Raji (cell line): ENCODE measurements around the gene POGZ.
A peak's percentile ranks its signal among the peaks of the same experiment; 100 is the strongest.

ENCODE experiments used
- POLR2A ChIP-seq: IDR thresholded peaks from 2 replicates; pipeline ENCODE4 v1.6.1; 2011; ENCODE audit warnings: low read depth, low read length, control low read depth; ENCODE audit not compliant: insufficient read depth

The POGZ gene

GRCh38 chr1:151485685-151486255, 26.5 kb upstream of the POGZ start:
- no peak for TF ChIP-seq POLR2A

GRCh38 chr1:151482017-151482416, 22.7 kb upstream of the POGZ start:
- TF ChIP-seq POLR2A, result no peak

DNA sequence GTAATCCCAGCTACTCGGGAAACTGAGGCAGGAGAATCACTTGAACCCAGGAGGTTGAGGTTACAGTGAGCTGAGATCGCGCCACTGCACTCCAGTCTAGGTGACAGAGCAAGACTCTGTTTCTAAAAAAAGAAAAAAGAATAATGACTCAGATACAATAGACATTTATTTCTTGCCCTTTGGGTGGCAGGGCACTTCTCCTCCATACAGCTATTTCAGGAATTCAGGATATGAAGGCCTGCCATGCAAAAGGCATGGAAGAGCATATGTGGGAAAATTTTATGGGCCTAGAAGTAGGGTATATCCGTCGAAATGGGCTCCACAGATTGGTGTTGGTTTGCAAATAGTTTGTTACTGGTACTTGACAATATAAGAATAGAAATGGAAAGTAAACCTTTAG, 20.2 kb upstream of the POGZ start:
- no peak for TF ChIP-seq POLR2A

- TF ChIP-seq POLR2A, result no peak
Observed at GRCh38 chr1:151478923-151479322, 19.6 kb upstream of the POGZ start.

DNA sequence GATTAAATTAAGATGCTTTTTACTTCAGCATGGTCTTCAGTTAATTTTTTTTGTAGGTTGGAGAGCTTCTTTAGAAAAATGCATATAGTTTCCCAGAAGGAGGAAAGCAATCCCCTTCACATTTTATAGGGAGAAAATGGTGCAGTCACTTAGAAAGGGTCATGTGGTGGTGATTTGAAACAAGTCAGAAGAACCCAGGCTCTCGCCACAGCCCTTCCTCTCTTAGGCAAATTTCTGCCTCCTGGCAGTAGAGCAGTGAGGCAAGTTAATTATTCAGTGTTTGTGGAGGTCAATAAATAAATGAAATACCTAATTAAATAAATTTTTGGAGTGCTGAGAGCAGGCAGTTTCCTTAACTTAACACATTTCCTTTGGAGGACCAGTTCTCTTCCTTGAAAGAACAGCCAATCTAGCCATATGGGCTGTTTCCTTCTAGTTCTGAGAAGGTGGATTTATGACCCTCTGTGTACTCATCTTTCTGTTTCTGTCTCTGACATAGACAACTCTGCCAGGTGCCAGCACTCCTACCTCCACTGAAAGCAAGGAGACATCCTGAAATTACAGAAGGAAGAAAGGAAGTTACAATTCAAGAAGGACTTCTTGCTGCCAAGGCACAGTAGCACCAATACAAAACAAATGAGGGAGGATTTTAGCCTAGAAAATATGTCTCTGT, 19.0 kb upstream of the POGZ start:
- TF ChIP-seq POLR2A, result no peak

- TF ChIP-seq POLR2A, result no peak
Observed at GRCh38 chr1:151477066-151477465, 17.8 kb upstream of the POGZ start.

DNA sequence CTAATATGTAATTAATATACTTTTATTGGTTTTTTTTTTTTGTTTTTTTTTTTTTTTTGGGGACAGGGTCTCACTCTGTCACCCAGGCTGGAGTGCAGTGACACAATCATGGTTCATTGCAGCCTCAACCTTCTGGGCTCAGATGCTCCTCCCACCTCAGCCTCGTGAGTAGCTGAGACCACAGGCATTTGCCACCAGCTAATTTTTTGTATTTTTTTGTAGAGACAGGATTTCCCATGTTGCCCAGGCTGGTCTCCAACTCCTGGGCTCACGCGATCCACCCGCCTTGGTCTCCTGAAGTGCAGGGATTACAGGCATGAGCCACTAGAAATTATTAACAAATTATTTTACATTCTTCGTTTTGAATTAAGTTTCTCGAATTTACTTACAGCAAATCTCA, 16.8 kb upstream of the POGZ start:
- TF ChIP-seq POLR2A, result no peak

GRCh38 chr1:151475175-151475574, 15.9 kb upstream of the POGZ start:
- no peak for TF ChIP-seq POLR2A

DNA sequence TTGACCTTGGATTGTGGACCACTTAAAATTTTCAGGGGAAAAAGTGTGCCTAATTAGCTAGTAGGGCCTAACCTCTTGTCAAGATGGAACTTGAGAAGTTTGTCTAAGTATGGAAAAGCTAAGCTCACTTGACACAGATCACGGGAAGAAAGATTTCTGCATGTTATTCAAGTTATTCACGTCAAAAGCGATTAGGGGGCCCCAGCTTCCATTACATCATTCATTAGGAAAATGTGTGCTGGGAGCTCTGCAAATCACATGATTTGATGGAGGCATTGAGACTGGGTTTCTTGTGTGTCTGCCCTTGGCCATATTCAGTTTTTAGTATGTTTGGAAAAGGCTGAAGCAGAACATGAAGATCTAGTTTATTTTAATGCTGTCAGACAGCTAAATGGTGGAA, 15.5 kb upstream of the POGZ start:
- TF ChIP-seq POLR2A, result no peak

GRCh38 chr1:151472856-151473731, 13.8 kb upstream of the POGZ start:
- no peak for TF ChIP-seq POLR2A

DNA sequence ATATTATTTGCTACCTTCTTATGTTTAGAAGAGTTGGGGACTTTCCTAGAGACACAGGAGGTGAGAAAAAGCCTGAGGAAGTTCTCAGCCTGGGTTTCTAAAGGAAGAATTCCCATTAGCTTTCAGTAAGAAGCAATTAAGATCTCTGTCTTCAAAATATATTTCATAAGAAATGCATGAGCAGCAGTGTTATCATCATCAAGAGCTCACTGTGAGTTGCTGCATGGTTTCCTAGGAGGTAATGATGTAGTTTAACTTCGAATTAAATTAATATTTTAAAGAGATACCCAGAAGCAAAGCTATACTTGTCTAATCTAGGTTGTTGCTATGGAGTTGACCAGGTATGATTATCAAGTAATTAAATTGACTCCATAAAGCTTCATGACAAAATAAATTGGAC, 5.7 kb upstream of the POGZ start:
- TF ChIP-seq POLR2A, result no peak

DNA sequence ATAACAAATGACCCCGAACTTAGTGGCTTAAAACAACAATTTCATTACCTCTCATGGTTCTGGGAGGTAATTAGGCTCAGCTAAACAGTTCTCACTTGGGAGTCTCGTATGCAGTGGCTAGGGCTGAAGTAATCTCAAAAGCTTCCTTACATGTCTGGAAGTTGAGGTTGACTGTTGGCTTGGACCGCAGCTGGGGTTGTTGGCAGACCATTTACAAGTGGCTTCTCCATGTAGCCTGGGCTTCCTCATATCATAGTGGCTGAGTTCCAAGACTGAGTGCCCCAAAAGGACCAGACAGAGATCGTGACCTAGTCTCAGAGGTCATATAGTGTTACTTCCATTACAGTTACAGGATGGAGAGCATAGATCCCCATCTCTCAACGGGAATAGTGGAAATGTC, 2.4 kb upstream of the POGZ start:
- no peak for TF ChIP-seq POLR2A

DNA sequence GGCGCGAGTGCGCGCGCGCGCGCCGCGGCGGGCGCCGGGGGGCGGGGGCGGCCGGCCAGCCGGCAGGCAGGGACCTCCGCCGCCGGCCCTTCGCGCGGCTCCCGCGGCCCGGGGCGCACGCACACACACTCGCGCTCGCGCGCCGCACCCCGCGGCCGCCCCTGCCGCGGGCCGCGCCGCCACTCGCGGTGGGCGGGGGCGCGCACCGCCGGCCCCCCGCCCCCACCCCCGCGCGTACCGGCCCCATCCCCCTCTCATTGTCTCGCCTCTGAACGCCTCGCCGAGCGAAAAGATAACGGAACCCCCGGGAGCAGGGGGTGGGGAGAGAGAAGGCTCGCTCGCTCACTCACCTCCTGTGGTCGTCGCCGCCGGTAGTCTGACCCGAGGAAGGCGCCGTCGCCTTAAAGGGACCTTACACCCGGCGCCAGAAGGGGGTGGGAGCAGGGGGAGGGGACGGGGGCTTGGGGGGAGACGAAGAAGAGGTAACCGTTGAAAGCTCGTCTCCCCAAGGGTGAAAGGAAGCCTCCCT, 428 bp downstream of the POGZ start:
- TF ChIP-seq POLR2A, result peak; percentile 53

DNA sequence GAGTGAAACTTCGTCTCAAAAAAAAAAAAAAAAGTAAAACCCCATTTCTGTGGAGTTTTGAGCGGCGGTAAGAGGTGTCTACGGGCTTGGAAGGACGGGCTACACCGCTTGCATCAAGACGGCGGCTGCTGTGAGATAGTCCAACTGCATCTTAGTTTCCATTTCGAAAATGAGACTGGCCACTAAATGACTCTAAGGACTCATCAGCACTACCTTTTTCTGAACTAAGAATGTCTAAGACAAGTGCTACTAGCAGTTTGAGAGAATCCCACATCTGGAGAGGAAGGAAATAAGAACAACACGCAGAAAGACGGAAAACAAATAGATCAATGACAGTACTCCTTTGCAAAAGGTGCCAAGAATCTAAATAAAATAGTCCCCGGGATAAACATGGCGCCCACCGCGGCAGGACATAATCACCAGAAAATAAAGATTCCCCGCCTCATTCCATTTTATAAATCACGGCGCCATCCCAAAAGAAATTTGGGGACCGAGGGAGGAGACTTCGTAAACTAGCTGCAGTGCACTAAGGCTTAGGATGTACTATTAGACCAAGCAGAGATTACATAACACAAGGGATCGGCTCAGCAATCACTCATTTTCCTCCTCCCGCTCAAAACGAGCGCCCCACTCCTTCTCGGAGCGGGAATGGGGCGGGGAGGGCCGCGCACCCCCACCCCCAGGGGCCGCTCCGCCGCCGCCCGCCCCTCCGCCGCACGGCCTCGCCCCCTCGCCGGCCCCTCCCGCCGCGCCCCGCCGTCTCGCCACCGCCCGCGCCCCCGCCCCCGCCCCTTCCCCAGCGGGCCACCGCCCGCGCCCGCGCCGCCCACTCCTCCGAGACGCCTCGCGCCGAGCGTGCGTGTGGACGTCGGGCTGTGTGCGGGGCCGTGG, 1.1 kb downstream of the POGZ start:
- TF ChIP-seq POLR2A, result no peak; the same call in 1 of the 2 replicates

- TF ChIP-seq POLR2A, result no peak
Observed at GRCh38 chr1:151455966-151456365, 3.3 kb downstream of the POGZ start.

DNA sequence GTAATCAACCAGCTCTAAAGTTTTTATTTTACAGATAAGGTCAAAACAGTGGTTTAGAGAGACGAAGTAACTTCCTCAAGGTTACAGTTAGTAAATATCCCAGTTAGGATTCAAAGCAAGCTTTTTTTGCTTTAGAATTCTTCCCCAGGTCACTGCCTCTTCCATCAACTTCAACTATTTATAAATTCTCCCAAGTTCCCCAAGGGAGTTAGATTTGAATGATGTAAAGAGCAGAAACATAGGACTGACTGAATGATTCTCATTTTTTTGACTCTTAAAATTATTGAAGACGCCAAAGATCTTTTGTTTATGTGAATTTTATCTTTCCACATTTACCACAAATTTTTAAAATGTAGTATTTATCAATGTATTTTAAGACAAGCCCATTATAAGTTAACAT, 4.1 kb downstream of the POGZ start:
- no peak for TF ChIP-seq POLR2A

- TF ChIP-seq POLR2A, result no peak
Observed at GRCh38 chr1:151447696-151448095, 11.6 kb downstream of the POGZ start.
